G401.6 (cell line): ENCODE data around the gene GTF2H2.
A peak's percentile ranks its signal among the peaks of the same experiment; 100 is the strongest.
"Not testable (repeated sequence)": the region's sequence is repeated elsewhere in the genome, so short reads cannot be mapped to it uniquely, and the experiment has no call there.

Experiments used
- FAIRE-seq: peaks from 2 replicates; lab custom pipeline; 2012; peaks lifted over from hg19 to GRCh38; lab: Jason Lieb, UNC

The GTF2H2 gene

DNA sequence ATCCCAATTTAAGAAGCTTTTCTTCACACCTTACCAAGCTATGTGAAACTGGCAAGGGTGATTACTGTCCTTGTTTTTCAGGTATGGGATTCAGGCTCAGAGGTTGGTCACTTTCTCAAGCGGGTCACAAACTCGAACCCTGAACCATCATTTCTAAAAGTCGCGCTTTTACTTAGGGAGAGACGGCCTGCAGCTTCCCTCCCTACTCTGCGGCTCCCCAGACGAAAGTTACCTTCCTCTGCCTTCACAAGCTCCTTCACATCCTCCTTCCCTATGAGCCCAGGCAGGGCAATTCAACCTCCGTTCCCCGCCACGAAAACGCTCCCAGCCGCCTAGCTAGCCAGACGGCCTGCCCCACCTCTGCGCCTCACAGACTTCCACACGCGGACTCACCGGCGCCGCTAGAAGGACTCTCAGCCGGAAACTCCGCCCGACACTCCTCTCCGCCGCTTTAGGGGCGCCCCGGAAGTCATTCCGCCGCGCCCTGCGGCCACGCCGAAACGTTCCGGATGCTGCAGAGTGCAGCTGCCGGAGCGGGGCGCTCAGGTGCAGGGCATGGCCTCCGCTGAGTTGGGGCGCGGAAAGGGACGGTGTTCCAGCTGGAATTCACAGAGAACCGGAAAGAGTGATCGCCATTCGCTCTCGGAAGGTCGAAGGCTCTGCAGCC is at the start of gene GTF2H2:
TSS of gene GTF2H2 (minus strand) at position 415 of the 667 bp plus-strand sequence. CDS start 4,913 bp downstream, outside the sequence.
- FAIRE-seq = not testable (repeated sequence)

DNA sequence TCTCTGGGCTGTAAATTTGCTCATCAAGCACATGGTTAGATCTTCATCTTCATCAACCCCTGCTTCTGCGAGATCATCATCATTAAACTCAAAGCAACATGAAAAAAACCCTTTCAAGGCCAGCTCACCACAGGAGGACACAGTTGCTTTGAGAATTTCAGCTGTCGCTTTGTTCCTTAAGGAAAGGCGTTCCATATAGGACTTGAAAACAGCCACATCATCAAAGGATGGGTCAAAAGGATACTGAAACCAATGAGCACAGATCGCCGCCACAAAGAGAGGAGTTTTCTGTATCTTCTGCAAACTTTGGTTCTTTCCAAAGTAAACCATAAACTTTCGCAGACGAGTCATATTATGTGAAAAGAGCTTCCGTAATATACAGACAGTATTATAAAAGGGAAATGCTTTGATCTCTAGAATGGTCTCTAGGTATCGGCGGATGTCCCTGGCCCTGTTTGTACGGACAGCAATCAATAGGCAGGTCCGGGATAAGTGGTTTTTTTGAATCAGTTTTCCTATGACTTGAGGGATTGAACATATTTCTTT is 42.3 kb upstream of the GTF2H2 start:
- not testable (repeated sequence) for FAIRE-seq

DNA sequence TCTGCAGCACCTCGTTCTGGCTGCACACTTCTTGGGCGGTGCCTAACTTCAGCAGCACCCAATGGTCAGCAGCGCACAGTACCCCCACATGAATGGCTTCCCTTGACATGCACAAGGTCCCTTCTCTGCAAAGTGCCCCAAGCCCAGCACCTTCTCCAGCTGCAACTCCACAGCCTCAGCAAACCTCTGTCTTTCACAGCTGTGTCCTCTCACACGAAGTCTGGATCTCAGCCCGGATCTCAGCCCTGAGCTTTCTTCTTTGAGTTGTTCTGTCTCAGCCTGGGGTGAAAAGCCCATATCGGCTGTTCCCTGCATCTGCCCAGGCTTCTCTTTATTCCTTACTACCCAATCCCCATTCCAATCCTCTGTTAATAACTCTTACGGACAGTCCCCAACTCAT is 32.5 kb upstream of the GTF2H2 start:
- FAIRE-seq = not testable (repeated sequence)

DNA sequence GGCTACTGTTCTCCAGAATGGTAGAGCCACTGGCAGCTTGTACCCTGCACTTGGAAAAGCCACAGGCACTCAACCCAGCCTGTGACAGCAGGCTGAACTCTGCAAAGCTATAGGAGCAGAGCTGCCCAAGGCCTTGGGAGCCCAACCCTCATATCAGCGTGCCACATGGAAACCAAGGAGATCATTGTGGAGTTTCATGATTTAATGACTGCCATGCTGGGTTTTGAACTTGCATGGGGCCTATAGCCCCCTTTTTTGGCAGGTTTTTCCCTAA is 30.4 kb upstream of the GTF2H2 start:
- FAIRE-seq = not testable (repeated sequence)

DNA sequence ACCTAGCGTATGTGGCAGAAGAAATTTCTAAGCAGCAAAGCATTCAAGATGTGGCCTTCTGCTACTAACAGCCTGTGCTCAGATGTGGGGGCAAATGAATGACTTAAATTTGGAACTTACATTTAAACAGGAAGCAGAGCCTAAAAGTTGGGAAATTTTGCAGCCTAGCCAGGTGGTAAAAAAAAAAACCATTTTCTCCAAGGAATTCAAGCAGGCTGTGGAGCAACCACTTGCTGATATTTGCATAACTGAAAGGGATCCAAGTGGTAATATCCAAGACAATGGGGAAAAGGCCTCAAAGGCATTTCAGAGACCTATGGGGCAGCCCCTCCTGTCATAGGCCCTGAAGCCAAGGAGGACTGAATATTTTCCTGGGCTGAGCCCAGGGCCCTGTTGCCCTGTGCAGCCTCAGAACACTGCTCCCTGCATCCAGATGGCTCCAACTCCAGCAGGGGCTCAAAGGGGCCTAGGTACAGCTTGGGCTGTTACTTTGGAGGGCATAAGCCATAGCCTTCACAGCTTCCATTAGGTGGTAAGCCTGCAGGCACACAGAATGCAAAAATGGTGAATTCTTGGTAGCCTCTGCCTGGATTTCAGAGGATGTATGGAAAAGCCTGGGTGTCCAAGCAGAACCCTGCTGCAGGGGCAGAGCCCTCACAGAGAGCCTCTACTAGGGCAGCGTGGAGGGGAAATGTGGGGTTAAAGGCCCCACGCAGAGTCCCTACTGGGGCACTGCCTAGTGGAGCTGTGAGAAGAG is 29.9 kb upstream of the GTF2H2 start:
- not testable (repeated sequence) for FAIRE-seq

DNA sequence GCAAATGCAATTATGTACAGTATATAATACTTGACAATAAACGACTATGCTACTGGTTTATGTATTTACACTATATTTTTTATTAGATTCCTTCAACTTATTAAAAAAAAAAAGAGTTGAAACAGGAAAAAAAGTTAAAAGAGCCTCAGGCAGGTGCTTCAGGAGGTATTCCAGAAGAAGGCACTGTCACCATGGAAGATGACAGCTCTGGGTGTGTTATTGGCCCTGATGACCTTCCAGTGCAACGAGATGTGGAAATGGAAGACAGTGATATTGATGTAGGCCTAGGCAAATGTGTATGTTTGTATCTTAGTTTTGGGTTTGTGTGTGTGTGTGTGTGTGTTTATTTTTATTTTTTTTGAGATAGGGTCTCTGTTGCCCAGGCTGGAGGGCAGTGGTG is 22.3 kb upstream of the GTF2H2 start:
- FAIRE-seq = not testable (repeated sequence)

DNA sequence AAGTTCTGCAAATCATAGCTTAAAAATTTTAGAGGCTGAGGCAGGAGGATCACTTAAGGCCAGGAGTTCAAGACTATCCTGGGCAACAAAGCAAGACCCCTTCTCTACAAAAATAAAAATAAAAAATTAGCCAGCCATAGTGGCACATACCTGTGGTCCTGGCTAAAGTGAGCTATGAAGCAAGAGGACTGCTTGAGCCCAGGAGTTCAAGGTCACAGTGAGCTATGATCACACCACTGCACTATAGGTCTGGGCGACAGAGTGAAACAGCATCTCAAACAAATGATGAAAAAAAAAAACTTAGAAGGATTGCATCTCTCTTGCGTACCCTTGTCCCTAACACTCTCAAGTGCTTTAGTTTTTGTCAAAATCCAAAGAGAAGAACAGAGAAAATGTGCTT is 21.3 kb upstream of the GTF2H2 start:
- FAIRE-seq = not testable (repeated sequence)

DNA sequence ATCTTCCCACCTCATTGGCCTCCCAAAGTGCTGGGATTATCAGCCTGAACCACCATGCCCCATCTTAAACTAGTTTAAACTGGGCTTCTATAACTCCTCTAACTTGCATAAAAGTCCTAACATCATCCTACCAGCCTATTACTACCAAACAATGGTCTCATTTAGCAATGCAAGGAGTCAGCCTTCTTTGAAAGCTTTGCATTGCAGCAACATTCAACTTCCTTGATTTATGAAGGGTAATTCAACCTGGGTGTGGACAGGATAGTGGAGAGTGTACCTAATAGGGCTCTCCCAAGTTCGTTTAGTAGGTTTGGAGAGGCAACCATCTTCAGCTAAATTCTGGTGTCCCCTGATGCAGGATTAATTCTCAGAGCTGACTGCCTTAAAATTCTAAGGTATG is 18.7 kb upstream of the GTF2H2 start:
- not testable (repeated sequence) for FAIRE-seq

DNA sequence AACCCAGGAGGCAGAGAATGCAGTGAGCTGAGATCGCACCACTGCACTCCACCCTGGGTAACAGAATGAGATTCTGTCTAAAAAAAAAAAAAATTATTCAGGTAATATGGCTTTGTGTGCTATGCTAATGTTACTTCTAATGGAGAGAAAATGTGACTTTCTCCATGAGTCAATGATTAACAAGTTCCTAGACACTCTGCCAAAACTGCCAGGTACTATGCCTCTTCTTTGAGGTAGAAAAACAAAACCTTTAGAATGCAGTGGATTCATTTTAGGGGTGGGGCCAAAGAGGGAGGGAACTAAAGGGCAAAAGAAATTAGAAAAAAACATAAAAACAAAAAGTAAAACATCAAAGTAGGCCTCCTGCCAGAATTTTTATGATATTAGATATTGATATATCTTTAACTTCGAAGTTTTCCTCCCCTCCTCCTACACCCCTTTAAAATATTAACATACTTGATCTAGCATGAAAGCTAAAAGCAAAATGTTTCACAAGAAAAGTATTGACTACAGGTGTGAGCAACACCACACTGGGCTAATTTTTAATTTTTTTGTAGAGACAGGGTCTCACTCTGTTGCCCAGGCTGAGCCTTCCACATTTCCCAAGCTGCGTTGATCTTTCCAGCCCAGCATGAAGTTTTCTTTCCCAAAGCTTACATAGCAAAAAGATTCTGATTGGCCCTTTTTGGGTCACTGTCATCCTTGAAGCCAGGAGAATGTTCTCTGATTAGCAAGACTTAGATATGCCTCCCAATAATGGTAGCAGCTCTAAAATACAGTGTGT is 17.0 kb upstream of the GTF2H2 start:
- FAIRE-seq = peak; percentile 17

DNA sequence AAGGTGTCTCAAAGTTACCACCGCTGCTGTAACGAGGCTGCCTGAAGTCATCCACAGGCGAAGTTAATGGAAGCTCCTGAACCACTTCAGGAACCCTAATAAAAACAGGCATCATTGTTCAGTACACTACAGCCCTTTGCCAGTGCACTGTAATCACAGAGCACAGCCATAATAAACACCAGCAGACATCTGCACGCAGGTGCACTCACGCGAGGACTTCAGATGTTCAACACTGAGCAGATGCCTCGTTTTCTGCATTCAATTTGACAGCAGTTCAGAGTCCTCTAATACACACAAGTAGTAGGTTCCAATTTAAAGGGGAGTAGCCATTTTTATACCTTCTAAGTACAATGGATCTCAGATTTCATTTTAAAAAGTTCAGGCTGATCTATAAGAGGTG is 15.4 kb upstream of the GTF2H2 start:
- FAIRE-seq = not testable (repeated sequence)

DNA sequence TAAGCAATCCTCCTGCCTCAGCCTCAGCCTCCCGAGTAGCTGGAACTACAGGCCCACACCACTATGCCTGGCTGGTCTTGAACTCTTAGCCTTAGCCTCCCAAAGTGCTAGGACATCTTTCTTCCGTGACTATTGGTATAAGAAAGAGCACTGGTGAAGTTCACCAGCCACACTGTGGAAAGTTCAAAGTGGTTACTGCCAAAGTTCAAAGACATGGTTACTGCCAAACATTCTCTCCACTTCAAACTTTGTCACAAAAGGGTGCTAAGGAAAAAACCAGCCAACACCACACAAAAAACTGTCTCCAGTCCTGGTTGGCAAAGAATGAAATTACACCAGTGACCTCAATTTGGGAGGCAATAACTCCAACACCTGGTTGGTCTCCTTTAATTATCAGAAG is 14.9 kb upstream of the GTF2H2 start:
- FAIRE-seq = not testable (repeated sequence)

DNA sequence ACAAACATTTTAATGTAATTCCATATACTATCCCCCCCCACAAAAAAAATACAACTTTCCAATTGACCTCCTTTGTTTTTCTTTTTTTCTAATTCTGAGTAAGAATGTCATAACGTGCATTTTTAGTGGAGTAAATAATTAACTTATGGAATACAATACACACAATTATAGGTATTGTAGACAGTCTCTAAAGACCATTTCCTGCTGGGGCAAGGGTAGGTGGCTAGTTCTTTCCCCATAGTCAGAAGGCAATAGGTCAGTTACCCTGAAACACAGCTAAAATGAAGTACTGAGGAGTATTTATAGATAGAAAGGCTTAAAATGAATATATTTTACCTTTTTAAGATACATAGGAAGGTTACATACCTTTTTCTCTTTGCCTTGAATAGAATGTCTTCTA is 6.2 kb downstream of the GTF2H2 start:
- not testable (repeated sequence) for FAIRE-seq

DNA sequence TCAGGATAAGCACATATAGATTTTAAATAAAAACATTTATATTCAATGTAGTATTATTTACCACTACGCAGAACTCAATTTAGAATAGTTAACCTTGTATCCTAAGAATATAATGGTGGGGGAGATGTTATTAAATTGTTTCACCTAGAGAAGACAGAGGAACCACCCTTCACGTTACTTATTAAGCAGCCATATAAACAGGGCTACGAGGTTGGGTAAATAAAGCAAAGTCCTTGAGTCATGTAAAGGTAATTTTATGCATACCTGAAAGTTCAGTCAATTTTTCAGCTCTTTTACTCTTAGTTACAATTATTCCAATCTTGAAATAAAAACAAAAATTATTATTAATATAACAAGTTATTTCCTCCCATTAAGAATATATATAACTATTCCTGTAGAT is 8.1 kb downstream of the GTF2H2 start:
- not testable (repeated sequence) for FAIRE-seq

DNA sequence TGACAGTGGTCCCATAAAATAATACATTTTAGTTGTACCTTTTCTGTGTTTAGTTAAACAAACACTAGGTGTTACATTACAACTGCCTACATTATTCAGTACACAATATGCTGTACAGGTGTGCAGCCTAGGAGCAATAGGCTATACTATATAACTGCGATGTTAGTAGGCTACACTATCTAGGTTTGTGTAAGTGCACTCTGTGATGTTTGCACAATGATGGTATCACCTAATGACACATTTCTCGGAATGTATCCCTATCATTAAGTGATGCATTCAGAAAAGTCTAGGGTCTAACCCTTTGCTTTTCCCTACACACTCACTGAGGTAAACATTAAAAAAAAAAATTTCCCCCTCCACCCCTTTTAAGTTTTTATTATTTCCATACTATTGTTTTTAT is 22.7 kb downstream of the GTF2H2 start:
- FAIRE-seq = not testable (repeated sequence)

DNA sequence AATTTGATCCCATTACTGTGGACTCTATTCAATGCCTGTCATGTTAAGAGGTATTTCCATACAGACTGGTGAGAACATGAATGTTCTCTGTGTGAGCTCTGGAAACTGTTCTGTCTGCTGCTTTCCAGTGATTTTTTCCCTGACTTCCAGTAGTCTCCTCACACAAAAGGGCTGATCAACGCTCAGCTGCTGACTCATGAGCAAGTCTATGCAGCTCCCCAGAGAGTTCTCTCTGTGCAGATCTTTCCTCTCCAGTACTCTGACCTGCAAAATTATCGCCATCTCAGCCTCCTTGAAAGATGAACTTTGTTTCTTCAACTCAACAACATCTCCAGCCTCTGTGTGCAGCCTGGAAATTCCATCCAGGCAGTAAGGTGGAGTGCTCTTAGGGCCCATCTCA is 23.3 kb downstream of the GTF2H2 start:
- FAIRE-seq = not testable (repeated sequence)

DNA sequence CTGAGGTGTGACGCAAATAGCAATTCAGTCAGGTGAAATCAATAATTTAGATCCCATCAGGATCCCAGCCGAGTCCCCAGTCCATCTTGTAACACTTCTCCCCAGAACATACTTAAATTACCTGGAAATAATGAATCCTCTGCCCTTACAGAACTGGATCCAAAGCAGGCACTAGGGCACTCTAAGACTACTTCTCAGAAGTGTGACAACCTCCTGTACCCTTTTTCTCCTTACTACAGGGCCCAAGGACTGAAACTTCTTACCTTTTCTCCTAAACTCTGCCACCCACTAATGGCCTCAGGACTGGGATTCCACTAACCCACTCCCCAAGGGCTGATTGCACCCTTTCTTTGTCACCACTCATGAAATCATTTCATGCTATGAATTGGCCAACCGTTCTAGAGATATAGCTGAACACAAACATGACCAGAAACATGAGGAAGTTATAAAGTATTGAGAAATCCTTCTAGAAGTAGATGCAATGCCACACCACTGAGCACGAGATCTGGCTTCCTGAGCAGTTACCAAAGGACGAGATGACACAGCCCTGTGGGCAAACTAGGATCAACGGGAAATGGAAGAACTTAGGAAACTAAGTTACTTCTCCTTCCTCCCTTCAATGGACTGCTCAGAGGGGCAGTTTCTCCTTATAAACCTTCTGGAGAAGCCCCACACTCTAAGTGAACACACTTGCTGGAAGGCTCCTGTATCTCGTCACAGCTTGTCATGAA is 36.3 kb downstream of the GTF2H2 start:
- not testable (repeated sequence) for FAIRE-seq

DNA sequence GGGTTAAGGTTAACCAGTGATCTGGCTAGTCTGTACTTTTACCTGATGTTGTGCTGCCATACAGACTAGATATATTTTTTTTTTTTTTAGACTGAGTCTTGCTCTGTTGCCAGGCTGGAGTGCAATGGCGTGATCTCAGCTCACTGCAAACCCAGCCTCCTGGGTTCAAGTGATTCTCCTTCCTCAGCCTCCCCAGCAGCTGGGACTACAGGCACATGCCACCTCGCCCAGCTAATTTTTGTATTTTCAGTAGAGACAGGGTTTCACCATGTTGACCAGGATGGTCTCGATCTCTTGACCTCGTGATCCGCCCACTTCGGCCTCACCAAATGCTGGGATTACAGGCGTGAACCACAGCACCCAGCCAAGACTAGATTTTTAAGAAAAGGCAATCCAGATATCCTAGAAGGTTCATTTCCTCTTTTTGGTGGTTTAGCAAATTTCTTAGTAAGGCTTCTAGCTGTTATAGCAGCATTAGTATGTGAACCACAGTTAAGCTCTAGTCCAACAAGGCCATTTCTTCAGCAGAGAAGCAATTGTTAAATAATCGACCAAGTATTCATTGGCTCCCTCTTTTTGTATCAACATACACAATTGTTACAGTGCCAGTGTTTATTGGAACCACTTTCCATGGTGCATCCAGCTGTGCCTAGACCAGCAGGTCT is 42.1 kb downstream of the GTF2H2 start, which contains the start of gene NAIP:
TSS of gene NAIP (minus strand) at position 51 of the 665 bp plus-strand sequence. CDS start 12,424 bp downstream, outside the sequence.
- not testable (repeated sequence) for FAIRE-seq

DNA sequence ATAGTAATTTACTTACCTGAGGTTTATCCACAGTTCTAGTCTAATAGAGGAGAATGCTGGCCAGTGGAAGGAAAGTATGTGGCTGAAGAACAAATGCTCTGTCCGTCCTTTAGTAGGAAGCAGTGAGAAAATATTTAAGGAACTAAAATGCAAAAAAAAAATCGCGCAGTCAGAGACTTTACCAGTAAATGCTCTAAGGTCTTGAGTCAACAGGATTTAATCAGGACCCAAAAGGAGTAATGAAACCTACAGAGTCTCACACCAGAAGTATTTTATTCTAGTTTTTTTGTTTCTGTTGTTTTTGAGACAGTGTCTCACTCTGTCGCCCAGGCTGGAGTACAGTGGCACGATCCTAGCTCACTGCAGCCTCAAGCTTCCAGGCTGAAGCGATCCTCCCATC is 46.8 kb downstream of the GTF2H2 start:
- not testable (repeated sequence) for FAIRE-seq

DNA sequence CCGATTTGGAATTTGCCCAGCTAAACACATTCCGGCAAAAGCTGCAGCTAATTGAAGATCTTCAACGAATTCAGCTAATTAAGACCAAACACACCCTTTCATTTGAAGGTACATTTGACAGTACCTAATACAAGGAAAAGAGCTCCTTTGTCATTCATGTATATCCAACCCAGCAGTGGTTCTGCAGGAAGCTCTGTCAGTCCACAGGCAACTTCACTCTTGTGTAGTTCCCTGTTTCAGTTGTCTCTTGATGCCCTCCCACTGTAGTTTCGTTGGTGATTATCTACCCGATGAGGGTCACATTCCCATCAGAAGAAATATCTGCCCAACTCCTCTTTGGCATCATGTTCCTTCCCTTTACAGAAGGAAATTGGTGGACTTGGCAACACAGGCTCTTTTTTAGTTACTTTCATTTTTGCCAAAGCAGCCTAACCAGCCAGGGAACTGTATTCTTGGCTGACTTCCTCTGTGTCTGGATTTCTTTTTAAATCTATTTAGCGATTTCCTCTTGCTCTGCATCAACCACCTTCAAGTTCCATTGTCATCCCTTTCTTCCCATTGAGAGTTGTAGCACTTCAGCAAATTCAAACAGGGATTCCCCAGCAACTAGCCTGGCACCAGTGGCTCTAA is 49.0 kb downstream of the GTF2H2 start:
- not testable (repeated sequence) for FAIRE-seq

DNA sequence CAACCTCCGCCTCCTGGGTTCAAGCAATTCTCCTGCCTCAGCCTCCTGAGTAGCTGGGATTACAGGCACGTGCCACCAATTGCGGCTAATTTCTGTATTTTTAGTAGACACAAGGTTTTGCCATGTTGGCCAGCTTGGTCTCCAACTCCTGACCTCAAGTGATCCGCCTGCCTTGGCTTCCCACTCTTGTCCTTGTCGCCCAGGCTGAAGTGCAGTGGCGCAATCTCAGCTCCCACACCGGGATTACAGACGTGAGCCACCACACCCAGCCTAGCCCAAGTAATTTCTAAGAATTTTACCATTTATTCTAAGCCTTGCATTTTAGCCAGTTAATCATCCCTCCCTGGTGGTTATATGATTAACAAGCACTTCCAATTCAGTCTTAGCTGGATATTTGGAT is 53.3 kb downstream of the GTF2H2 start:
- no peak for FAIRE-seq

DNA sequence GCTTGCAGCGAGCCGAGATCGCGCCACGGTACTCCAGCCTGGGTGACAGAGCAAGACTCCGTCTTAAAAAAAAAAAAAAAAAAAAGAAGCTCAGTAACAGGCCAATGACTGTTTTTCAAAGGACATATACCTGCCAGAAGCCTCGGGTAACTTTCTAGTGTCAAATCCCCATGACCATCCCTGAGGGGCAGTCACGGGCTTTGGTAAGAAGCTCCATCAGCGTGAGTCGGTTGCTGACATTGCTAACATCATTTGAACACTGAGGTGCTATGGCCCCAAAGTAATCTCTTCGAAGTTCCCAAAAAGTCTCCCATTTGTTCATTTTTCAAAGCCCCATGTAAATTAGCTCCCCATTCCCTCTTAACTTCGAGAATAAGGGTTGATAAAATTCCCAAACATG is 53.9 kb downstream of the GTF2H2 start:
- FAIRE-seq = no peak
